Thoracic aorta (tissue), 2 donors: Measurements from ENCODE around the gene ERCC5. TPM values are rescaled to one million over a fixed set of nuclear protein-coding genes. Genes with fewer than 3 reads are reported as not detected.

Experiments used
- ATAC-seq: fragments of 150-250 bp; one replicate; pipeline ENCODE4 v1.8.0; 2017; ENCODE audit warnings: low read depth; ENCODE audit not compliant: insufficient number of reproducible peaks, low FRiP score
- DNase-seq: peaks from one replicate; pipeline ENCODE4 v3.0.0-alpha.2; 2020; ENCODE audit warnings: low spot score
- H3K27ac ChIP-seq, 2 donors: fragments of 200-600 bp; sonication (generic); 1 replicate in 1 of 2; 2 replicates in 1 of 2; pipeline ENCODE4 v1.5.1; 2016; ENCODE audit warnings: mild to moderate bottlenecking in 2 of 2, moderate library complexity in 2 of 2
- H3K27me3 ChIP-seq: fragments of 200-600 bp; sonication (generic); replicated peaks from 2 replicates; pipeline ENCODE4 v1.6.0; 2016; ENCODE audit warnings: mild to moderate bottlenecking; ENCODE audit not compliant: insufficient read depth
- H3K36me3 ChIP-seq: fragments of 200-600 bp; sonication (generic); one replicate; pipeline ENCODE4 v1.5.1; 2016
- H3K4me1 ChIP-seq, 2 donors: fragments of 200-600 bp; sonication (generic); 1 replicate in 1 of 2; 2 replicates in 1 of 2; pipeline versions ENCODE4 v1.5.1 to v1.6.0; 2016; ENCODE audit warnings: low read depth in 2 of 2, mild to moderate bottlenecking in 1 of 2; ENCODE audit not compliant: control insufficient read depth in 1 of 2
- H3K4me3 ChIP-seq: fragments of 200-600 bp; sonication (generic); 2 replicates; pipeline ENCODE4 v1.5.1; 2016; ENCODE audit warnings: mild to moderate bottlenecking
- H3K9me3 ChIP-seq: fragments of 200-600 bp; sonication (generic); 2 replicates; pipeline ENCODE4 v1.5.1; 2016
- total RNA-seq, 2 donors: library from RNA; depleted of rRNA; stranded (reverse); fragments of >200 nt; gene quantifications; one replicate each; pipeline versions ENCODE4 v1.1.0 to v1.2.3, GENCODE V29; 2016
- TF ChIP-seq, protein P1 (sequence below): fragments of 200-600 bp; sonication (generic); IDR thresholded peaks from one replicate; pipeline ENCODE4 v1.5.1; 2019; ENCODE audit warnings: antibody characterized with exemption

Gene ERCC5
- total RNA-seq, 2 donors from 2014 or later: 59.4 to 80.8 TPM

DNA sequence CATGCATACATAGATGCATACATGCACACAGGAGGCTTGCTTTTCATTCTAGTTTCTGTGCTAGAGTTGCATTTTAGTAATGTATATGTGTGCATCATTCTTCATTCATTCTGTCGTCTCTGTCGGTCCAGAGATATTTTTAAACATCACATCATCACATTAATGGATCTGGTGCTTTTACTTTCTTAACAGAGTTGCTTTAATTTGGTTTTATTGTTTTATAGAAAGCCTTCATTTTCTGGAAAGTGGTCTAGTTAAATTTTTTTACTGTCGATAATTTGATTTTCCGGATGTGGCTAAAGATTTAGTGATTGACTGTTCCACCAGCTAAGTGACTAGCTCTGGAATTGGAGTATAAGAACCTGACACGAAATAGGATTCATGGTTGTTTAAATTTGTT, 30.0 kb upstream of the ERCC5 start:
- ATAC-seq (no peak), DNase-seq (no peak)
- Histone ChIP-seq H3K4me1 (peaks cover 0 to 4% of the 10 kb centered on the region in 2 donors), H3K4me3 (no peak overlapping the region), H3K9me3 (peaks cover 3% of the 10 kb centered on the region), H3K27ac (no peak overlapping the region), H3K36me3 (no peaks in the 10 kb centered on the region), H3K27me3 (no peaks in the 10 kb centered on the region)
- TF ChIP-seq, protein P1, sequence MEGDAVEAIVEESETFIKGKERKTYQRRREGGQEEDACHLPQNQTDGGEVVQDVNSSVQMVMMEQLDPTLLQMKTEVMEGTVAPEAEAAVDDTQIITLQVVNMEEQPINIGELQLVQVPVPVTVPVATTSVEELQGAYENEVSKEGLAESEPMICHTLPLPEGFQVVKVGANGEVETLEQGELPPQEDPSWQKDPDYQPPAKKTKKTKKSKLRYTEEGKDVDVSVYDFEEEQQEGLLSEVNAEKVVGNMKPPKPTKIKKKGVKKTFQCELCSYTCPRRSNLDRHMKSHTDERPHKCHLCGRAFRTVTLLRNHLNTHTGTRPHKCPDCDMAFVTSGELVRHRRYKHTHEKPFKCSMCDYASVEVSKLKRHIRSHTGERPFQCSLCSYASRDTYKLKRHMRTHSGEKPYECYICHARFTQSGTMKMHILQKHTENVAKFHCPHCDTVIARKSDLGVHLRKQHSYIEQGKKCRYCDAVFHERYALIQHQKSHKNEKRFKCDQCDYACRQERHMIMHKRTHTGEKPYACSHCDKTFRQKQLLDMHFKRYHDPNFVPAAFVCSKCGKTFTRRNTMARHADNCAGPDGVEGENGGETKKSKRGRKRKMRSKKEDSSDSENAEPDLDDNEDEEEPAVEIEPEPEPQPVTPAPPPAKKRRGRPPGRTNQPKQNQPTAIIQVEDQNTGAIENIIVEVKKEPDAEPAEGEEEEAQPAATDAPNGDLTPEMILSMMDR: no peak

DNA sequence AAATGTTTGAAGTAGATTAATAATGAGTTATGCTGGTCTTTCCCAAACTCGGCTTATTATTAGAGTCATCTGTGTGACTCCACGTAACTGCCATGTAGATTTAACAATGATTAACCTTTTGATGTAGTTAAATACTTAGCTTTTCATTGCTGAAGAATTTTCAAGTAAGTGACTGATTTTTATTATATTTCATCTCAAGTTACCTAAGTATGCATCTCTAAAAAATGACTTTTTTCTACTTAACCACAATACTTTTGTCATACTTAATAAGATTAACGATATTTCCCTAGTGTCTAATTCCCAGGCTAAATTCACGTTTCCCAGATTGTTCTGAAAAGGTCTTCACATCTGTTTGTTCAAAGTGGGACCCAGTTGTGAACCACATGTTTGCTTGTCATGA, 29.1 kb upstream of the ERCC5 start:
- ATAC-seq: no peak

DNA sequence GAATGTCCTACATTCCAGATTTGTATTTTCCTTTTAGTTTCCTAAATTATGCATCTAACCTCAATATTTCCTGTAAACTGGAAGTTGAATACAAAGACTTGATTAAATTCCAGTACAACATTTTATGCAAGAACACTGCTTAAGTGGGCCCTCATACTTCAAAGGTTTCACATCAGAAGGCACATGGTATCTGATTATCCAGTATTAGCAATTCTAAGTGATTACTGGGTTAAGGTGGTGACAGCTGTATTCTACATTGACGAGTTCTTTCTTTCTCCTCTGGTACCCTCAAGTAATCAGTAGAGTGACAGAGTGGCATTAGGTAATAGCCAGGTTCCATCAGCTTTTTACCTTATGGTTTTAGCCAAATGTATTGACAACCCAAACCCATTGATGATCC, 28.6 kb upstream of the ERCC5 start:
- TF ChIP-seq, protein P1: no peak
- H3K4me3 ChIP-seq: no peak overlapping the region
- no peak for DNase-seq
- no peak overlapping the region for H3K27ac ChIP-seq
- ATAC-seq: no peak
- H3K27me3 ChIP-seq: no peaks in the 10 kb centered on the region
- H3K4me1 ChIP-seq: peaks cover 0 to 4% of the 10 kb centered on the region in 2 donors
- no peaks in the 10 kb centered on the region for H3K36me3 ChIP-seq
- no peaks in the 10 kb centered on the region for H3K9me3 ChIP-seq

More for the DNA sequence above, 29.1 kb upstream of the ERCC5 start:
- DNase-seq: no peak
- no peaks in the 10 kb centered on the region for H3K27me3 ChIP-seq
- no peaks in the 10 kb centered on the region for H3K36me3 ChIP-seq
- peaks cover 0 to 4% of the 10 kb centered on the region in 2 donors for H3K4me1 ChIP-seq
- TF ChIP-seq, protein P1: no peak
- no peak overlapping the region for H3K4me3 ChIP-seq
- no peaks in the 10 kb centered on the region for H3K9me3 ChIP-seq
- H3K27ac ChIP-seq: no peak overlapping the region

DNA sequence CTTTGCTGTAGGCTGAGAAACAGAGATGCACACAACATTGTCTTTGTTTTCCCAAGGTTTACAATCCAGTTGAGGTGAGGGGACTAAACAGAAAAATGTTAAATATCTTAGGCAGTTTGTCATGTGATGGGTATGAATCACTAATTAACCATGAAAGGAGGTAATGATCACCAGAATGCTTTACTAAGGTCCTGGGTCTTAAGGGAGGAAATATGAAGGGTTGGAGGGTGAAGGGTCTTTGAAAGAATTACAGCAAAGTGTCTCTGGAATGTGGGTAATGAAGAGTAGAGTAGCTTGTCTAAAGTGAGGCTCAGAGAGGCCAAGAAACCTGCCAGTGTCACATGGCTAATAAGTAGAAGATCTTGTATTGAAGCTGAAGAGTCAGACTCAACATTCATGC, 27.9 kb upstream of the ERCC5 start:
- Histone ChIP-seq H3K9me3 (no peaks in the 10 kb centered on the region), H3K36me3 (peaks cover 4% of the 10 kb centered on the region), H3K27me3 (no peaks in the 10 kb centered on the region), H3K27ac (no peak overlapping the region), H3K4me3 (no peak overlapping the region), H3K4me1 (peaks cover 0 to 4% of the 10 kb centered on the region in 2 donors)
- ATAC-seq (no peak), DNase-seq (no peak)
- TF ChIP-seq, protein P1: no peak

DNA sequence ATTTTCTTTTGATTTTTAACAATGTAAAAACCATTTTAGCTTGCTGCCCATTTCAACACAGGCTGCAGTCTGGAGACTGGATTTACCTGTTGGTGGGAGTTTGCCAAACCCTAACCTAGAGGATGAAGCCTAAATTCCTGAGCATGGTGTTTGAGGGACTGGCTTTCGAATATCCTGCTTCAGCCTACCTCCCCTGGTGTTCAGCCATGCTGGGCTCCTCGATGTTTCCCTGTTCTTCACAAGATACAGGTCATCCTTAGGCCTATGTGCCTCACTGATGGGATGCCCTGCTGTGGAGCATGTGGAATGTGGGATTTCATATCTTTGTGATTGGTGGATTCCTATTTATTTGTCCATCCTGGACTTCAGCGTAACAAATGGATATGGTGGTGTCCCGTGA, 20.4 kb upstream of the ERCC5 start:
- no peaks in the 10 kb centered on the region for H3K27me3 ChIP-seq
- H3K4me3 ChIP-seq: no peak overlapping the region
- DNase-seq (no peak), ATAC-seq (no peak)
- H3K4me1 ChIP-seq: no peaks in the 10 kb centered on the region
- no peak overlapping the region for H3K27ac ChIP-seq
- TF ChIP-seq, protein P1: no peak
- H3K9me3 ChIP-seq: no peaks in the 10 kb centered on the region
- peaks cover 14% of the 10 kb centered on the region for H3K36me3 ChIP-seq
